GM23248 (cell line): ENCODE results near the gene SLC7A1. TPM values are rescaled to one million over a fixed set of nuclear protein-coding genes. Genes with fewer than 3 reads are reported as not detected.

Experiments
- DNase-seq: peaks from one replicate; pipeline ENCODE4 v3.0.0-alpha.2; 2015
- H2AFZ ChIP-seq: fragments of 200-600 bp; sonication (generic); 2 replicates; pipeline ENCODE4 v1.6.1; 2016; ENCODE audit warnings: antibody characterized with exemption
- H3F3A ChIP-seq: fragments of 200-600 bp; sonication (generic); 2 replicates; pipeline ENCODE4 v1.6.1; 2016; ENCODE audit warnings: mild to moderate bottlenecking, antibody characterized with exemption, mixed run types; ENCODE audit not compliant: insufficient read depth
- H3K27ac ChIP-seq: fragments of 200-600 bp; sonication (generic); 2 replicates; pipeline ENCODE4 v1.5.1; 2016; ENCODE audit warnings: mild to moderate bottlenecking
- H3K27me3 ChIP-seq: fragments of 200-600 bp; sonication (generic); replicated peaks from 2 replicates; pipeline ENCODE4 v1.6.1; 2016; ENCODE audit warnings: mild to moderate bottlenecking; ENCODE audit not compliant: insufficient read depth
- H3K36me3 ChIP-seq: fragments of 200-600 bp; sonication (generic); 2 replicates; pipeline ENCODE4 v1.6.1; 2016; ENCODE audit warnings: low read depth, mild to moderate bottlenecking
- H3K4me1 ChIP-seq: fragments of 200-600 bp; sonication (generic); 2 replicates; pipeline ENCODE4 v1.6.1; 2016; ENCODE audit warnings: mild to moderate bottlenecking; ENCODE audit not compliant: insufficient read depth
- H3K4me2 ChIP-seq: fragments of 200-600 bp; sonication (generic); one replicate; pipeline ENCODE4 v1.6.1; 2016; ENCODE audit warnings: mild to moderate bottlenecking; ENCODE audit not compliant: unreplicated experiment
- H3K4me3 ChIP-seq: fragments of 200-600 bp; sonication (generic); 2 replicates; pipeline ENCODE4 v1.5.1; 2016; ENCODE audit warnings: mild to moderate bottlenecking
- H3K79me2 ChIP-seq: fragments of 200-600 bp; sonication (generic); 2 replicates; pipeline ENCODE4 v1.6.1; 2016; ENCODE audit warnings: mild to moderate bottlenecking; ENCODE audit not compliant: insufficient read depth
- H3K9ac ChIP-seq: fragments of 200-600 bp; sonication (generic); 2 replicates; pipeline ENCODE4 v1.6.1; 2016; ENCODE audit warnings: mild to moderate bottlenecking
- H3K9me2 ChIP-seq: fragments of 200-600 bp; sonication (generic); 2 replicates; pipeline ENCODE4 v1.6.1; 2016; ENCODE audit warnings: mixed run types, mild to moderate bottlenecking, moderate library complexity; ENCODE audit not compliant: insufficient read depth
- H3K9me3 ChIP-seq: fragments of 200-600 bp; sonication (generic); one replicate; pipeline ENCODE4 v1.6.1; 2017; ENCODE audit warnings: low read depth
- H4K20me1 ChIP-seq: fragments of 200-600 bp; sonication (generic); 2 replicates; pipeline ENCODE4 v1.6.0; 2016; ENCODE audit not compliant: insufficient read depth
- EZH2 ChIP-seq: fragments of 200-600 bp; sonication (generic); IDR thresholded peaks from 2 replicates; pipeline ENCODE4 v1.6.1; 2018; ENCODE audit warnings: antibody characterized with exemption, mild to moderate bottlenecking; ENCODE audit not compliant: insufficient read depth, poor library complexity, severe bottlenecking
- EZH2phosphoT487 ChIP-seq: fragments of 200-600 bp; sonication (generic); IDR thresholded peaks from 2 replicates; pipeline ENCODE4 v1.6.1; 2018; ENCODE audit warnings: antibody characterized with exemption, moderate library complexity, mild to moderate bottlenecking, low read depth; ENCODE audit not compliant: insufficient read depth
- WGBS, 2 experiments: methylation state at CpG; one replicate each; pipeline ENCODE4 v1.1.6; 2015 to 2017; ENCODE audit warnings: low lambda C conversion rate in 2 of 2, low coverage in 1 of 2; ENCODE audit errors: missing lambda C conversion rate in 2 of 2; 5-methylcytosine and 5-hydroxymethylcytosine counted together
- in situ Hi-C: fragments of 300-500 bp; cut with MboI; formaldehyde crosslinking; loops from 2 replicates; pipeline ENCODE4 v1.15.0; 2020
- polyA plus RNA-seq: library from polyadenylated mRNA; unstranded; fragments of >200 nt; fragmentation: Nextera tagmentation; extraction: Ambion mirVana; gene quantifications from 2 replicates; pipeline ENCODE4 v1.2.1, GENCODE V29; 2016
- total RNA-seq: library from RNA; depleted of rRNA; stranded (reverse); fragments of >200 nt; shearing (Covaris generic); gene quantifications from 2 replicates; pipeline ENCODE4 v1.2.3, GENCODE V29; 2014

SLC7A1 gene
- total and polyA plus RNA-seq, 2 experiments from 2014 or later: 34.7 to 38.6 TPM

DNA sequence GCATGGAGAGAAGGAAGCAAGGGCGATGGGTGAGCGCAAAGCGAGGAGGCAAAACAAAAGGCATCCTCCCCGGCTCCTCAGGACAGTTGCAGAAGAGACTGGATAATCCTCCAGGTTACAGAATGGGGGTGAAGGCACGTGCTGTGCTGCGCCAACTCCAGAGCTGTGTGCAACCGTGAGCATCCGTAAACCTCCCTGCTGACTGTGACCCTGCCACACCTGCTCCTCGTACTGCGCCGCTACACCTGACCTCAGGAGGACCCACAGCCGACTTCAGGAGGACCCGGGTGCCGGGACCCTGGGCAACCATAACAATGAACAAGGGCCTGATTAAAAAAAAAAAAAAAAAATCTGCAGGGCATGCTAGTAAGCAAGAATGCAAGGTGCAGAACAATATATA, 68.7 kb downstream of the SLC7A1 start:
- TF ChIP-seq EZH2phosphoT487 (no peak), EZH2 (no peak)
- Histone ChIP-seq H3K9me2 (no peaks in the 10 kb centered on the region), H3K9ac (no peak overlapping the region), H3K4me2 (no peak overlapping the region), H3K27ac (no peak overlapping the region), H3K27me3 (no peaks in the 10 kb centered on the region), H3K4me3 (no peak overlapping the region), H3F3A (peaks cover 47% of the 10 kb centered on the region), H2AFZ (no peak overlapping the region), H3K36me3 (peaks cover 52% of the 10 kb centered on the region), H3K4me1 (peaks cover 33% of the 10 kb centered on the region), H3K9me3 (no peaks in the 10 kb centered on the region), H4K20me1 (no peaks in the 10 kb centered on the region), H3K79me2 (peaks cover 88% of the 10 kb centered on the region)
- WGBS, 2 experiments: 96 to 99% methylated on average over 11 to 14 of the region's 14 CpGs
- DNase-seq: no peak
- in situ Hi-C loops: no loop called here

DNA sequence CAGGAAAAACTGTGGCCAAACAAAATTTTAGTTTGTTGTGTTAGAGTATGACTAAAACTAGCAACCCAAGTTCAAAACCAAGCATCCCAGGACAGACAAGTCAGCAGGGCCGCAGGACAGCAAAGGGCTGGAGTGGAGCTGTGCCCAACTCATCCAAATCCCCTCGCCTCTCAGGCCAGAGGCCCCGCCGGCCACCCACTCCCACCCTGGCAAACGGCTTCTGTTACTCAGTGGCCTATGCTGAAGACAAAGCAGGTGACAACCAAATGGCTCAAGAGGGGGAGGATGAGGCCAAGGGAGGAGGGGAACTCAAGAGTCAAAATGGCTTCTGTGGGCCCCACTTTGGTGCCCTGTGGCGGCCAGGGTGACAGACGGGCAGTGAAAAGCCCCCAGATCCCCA, 69.7 kb downstream of the SLC7A1 start:
- no peak for DNase-seq
- Histone ChIP-seq H3K9me3 (no peaks in the 10 kb centered on the region), H2AFZ (no peak overlapping the region), H3K4me2 (no peak overlapping the region), H3K4me1 (peaks cover 34% of the 10 kb centered on the region), H4K20me1 (no peaks in the 10 kb centered on the region), H3K4me3 (no peak overlapping the region), H3K36me3 (peaks cover 51% of the 10 kb centered on the region), H3F3A (peaks cover 49% of the 10 kb centered on the region), H3K27me3 (no peaks in the 10 kb centered on the region), H3K79me2 (peaks cover 79% of the 10 kb centered on the region), H3K9me2 (no peaks in the 10 kb centered on the region), H3K9ac (no peak overlapping the region), H3K27ac (no peak overlapping the region)
- WGBS, 2 experiments: 91 to 96% methylated on average over 7 of the region's 7 CpGs
- TF ChIP-seq EZH2: no peak
- TF ChIP-seq EZH2phosphoT487: no peak
- in situ Hi-C loops: no loop called here

DNA sequence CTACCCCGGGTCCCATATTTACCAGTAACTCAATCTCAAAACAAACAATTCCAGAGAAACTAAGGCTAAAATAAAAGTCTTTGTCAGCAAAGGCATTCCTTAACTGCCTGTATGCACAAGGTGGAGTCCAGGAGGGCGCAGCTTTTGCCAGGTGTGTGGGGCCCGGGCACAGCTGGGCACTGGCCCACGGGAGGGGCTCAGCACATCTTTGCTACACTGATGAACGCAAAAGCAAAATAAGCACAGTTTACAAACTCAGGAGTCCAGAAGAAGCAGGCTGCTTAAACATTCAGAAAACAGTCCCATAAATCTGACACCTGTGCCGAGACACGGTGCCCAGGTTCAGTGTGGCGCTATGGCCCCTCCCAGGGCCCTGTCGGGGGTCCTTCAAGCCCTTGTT, 70.8 kb downstream of the SLC7A1 start:
- Histone ChIP-seq H3K9me3 (no peaks in the 10 kb centered on the region), H3K36me3 (peaks cover 45% of the 10 kb centered on the region), H2AFZ (no peak overlapping the region), H3K4me3 (no peak overlapping the region), H4K20me1 (no peaks in the 10 kb centered on the region), H3K27ac (peak overlapping the region; percentile 94), H3K9ac (peak overlapping the region; percentile 70; the same call in 1 of the 2 replicates), H3K4me2 (no peak overlapping the region), H3F3A (peaks cover 52% of the 10 kb centered on the region), H3K9me2 (no peaks in the 10 kb centered on the region), H3K4me1 (peaks cover 43% of the 10 kb centered on the region), H3K27me3 (no peaks in the 10 kb centered on the region), H3K79me2 (peaks cover 74% of the 10 kb centered on the region)
- in situ Hi-C loops: no loop called here
- no peak for TF ChIP-seq EZH2
- no peak for TF ChIP-seq EZH2phosphoT487
- no peak for DNase-seq
- WGBS, 2 experiments: 83 to 84% methylated on average over 9 of the region's 9 CpGs

DNA sequence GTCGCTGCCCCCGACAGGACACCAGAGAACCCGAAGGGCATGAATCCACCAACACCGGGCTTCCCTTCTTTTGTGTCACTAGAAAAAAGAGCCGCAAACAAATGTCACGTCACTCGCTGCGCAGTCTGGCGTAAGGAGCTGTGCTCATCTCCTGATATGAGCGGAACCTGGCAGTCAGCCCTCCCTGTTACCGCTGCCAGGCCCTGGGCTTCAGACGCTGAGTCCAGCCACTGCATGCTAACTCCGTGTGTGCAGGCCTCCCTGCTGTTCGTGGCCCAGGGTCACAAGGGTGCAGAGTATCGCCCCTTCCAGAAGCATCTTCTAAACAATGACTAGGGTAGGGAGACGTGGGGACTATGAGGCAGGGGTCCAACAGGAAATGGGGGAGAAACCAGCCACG, 71.3 kb downstream of the SLC7A1 start:
- Histone ChIP-seq H3K4me3 (no peak overlapping the region), H3K36me3 (peaks cover 44% of the 10 kb centered on the region), H3K79me2 (peaks cover 74% of the 10 kb centered on the region), H3K27me3 (no peaks in the 10 kb centered on the region), H3K9me2 (no peaks in the 10 kb centered on the region), H3K9me3 (no peaks in the 10 kb centered on the region), H3K4me1 (peaks cover 43% of the 10 kb centered on the region), H2AFZ (no peak overlapping the region), H3K27ac (peak overlapping the region; percentile 94), H3K4me2 (no peak overlapping the region), H4K20me1 (no peaks in the 10 kb centered on the region), H3F3A (peaks cover 53% of the 10 kb centered on the region), H3K9ac (peak overlapping the region; percentile 70)
- in situ Hi-C loops: no loop called here
- no peak for DNase-seq
- no peak for TF ChIP-seq EZH2phosphoT487
- TF ChIP-seq EZH2: no peak
- 93 to 95% methylated on average over 17 of the region's 17 CpGs for WGBS, 2 experiments
